Mammary epithelial cell (primary cell): ENCODE data around the gene PRR22.

Experiments used
- EZH2 ChIP-seq: IDR thresholded peaks from 2 replicates; pipeline ENCODE4 v1.6.1; 2012; ENCODE audit warnings: low read length, inconsistent platforms, borderline replicate concordance
- TF ChIP-seq, protein P1 (sequence below), 2 donors: IDR thresholded peaks in 1 of 2; conservative IDR thresholded peaks in 1 of 2; 2 replicates each; pipeline ENCODE4 v1.5.1; 2011 to 2012; ENCODE audit warnings: inconsistent platforms in 2 of 2, low read length in 2 of 2, mild to moderate bottlenecking in 2 of 2, control low read depth in 1 of 2, low read depth in 1 of 2; ENCODE audit not compliant: insufficient read depth in 1 of 2; ENCODE audit errors: extremely low read depth in 1 of 2

DNA sequence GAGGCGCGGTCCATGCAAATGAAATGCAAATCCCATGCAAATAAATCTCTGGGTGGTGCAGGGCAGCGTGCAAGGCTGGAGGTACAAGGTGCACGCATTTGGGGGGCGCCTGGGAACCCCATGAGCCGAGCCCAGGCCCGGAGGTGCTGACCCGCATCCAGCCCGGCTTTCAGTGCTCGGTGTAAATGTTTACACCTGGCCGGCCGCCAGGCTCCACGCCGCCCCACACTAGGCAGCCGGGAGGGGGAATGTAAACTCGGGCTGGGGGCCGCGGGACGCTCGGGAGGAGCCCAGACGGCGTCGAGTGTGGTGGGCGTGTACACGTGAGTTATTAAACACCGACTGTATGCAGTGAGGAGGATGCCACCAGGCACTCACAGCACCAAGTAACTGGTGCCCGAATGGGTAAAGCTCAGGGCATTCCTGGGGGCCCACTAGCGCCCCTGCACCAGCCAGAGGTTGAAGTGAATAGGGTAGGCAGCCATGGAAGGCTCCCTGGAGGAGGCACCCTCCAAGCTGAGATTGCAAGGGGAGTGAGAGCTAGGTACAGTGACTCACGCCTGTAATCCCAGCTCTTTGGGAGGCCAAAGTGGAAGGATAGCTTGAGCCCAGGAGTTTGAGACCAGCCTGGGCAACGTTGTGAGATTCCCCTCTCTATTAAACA, 37.8 kb upstream of the PRR22 start:
- TF ChIP-seq, protein P1, sequence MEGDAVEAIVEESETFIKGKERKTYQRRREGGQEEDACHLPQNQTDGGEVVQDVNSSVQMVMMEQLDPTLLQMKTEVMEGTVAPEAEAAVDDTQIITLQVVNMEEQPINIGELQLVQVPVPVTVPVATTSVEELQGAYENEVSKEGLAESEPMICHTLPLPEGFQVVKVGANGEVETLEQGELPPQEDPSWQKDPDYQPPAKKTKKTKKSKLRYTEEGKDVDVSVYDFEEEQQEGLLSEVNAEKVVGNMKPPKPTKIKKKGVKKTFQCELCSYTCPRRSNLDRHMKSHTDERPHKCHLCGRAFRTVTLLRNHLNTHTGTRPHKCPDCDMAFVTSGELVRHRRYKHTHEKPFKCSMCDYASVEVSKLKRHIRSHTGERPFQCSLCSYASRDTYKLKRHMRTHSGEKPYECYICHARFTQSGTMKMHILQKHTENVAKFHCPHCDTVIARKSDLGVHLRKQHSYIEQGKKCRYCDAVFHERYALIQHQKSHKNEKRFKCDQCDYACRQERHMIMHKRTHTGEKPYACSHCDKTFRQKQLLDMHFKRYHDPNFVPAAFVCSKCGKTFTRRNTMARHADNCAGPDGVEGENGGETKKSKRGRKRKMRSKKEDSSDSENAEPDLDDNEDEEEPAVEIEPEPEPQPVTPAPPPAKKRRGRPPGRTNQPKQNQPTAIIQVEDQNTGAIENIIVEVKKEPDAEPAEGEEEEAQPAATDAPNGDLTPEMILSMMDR (conservative IDR thresholded peaks at IDR 0.05 in 1 of 2, IDR thresholded peaks at IDR 0.05 in 1 of 2; ENCODE audit: extremely low read depth in 1 of 2, insufficient read depth in 1 of 2, low read depth in 1 of 2, low read length in 2 of 2) = no peak
- no peak for TF ChIP-seq EZH2
